Stimulated activated naive B cell treated with anti-CD40 and anti-IgM and Interleukin-4, amounts not matched to agents 10 μg/mL and 1 μg/mL and 100 μg/mL, for 72 hours (primary cell): ENCODE results near the gene F7.
"Not testable (repeated sequence)": the region's sequence is repeated elsewhere in the genome, so short reads cannot be mapped to it uniquely, and the experiment has no call there.

Experiments used
- ATAC-seq, 2 donors: fragments of 150-1000 bp; cut with Tn5 transposase; replicated peaks; 2 replicates each; pipeline ENCODE4 v1.10.0; 2021; ENCODE audit warnings: moderate library complexity in 1 of 2
- DNase-seq: peaks from one replicate; pipeline ENCODE4 v3.0.0; 2021
- H3K27ac Mint-ChIP-seq: one replicate; pipeline ENCODE4 v1.8.0; 2022; ENCODE audit warnings: mild to moderate bottlenecking, mixed read lengths
- H3K27me3 Mint-ChIP-seq, 2 donors: one replicate each; pipeline ENCODE4 v1.8.0; 2022; ENCODE audit warnings: mixed read lengths in 2 of 2
- H3K36me3 Mint-ChIP-seq, 2 donors: one replicate each; pipeline ENCODE4 v1.8.0; 2022; ENCODE audit warnings: mixed read lengths in 2 of 2, mild to moderate bottlenecking in 1 of 2
- H3K4me1 Mint-ChIP-seq, 2 donors: one replicate each; pipeline ENCODE4 v1.8.0; 2022; ENCODE audit warnings: mixed read lengths in 2 of 2, mild to moderate bottlenecking in 1 of 2
- H3K4me3 Mint-ChIP-seq, 2 donors: one replicate each; pipeline ENCODE4 v1.8.0; 2022; ENCODE audit warnings: mild to moderate bottlenecking in 2 of 2, mixed read lengths in 2 of 2, moderate library complexity in 1 of 2
- H3K9me3 Mint-ChIP-seq, 2 donors: one replicate each; pipeline ENCODE4 v1.8.0; 2022; ENCODE audit warnings: mixed read lengths in 2 of 2, mild to moderate bottlenecking in 1 of 2

F7 gene

DNA sequence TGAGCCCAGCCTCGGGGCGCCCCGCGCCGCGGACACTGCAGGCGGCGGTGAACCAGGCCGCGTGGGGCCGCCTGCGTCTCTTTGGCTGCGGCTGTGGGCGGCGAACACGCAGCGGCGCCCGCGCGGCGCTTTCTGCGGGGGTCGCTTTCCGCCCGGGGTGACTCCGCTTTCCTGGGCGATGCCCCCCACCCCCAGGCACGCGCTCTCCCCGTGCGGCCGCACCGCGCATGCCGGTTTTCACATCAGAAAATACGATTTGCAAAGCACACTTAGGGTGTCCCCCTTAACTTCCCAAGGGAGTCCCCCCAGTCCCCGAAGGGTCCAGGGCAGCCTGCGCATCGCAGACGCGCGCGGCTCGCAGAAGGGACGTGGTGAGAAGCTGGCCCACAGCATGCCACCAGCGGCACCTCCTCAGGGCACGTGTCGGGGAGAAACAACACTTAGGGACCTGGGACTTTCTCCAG lies 5.3 kb downstream of the F7 start:
- Mint-ChIP-seq H3K4me1 (peaks cover 0 to 4% of the 10 kb centered on the region in 2 donors), H3K4me3 (peak overlapping the region; percentile 41 to 65), H3K27ac (no peak overlapping the region), H3K27me3 (peaks cover 13 to 34% of the 10 kb centered on the region in 2 donors), H3K9me3 (no peaks in the 10 kb centered on the region), H3K36me3 (no peaks in the 10 kb centered on the region)
- ATAC-seq, result no peak
- DNase-seq, result no peak

DNA sequence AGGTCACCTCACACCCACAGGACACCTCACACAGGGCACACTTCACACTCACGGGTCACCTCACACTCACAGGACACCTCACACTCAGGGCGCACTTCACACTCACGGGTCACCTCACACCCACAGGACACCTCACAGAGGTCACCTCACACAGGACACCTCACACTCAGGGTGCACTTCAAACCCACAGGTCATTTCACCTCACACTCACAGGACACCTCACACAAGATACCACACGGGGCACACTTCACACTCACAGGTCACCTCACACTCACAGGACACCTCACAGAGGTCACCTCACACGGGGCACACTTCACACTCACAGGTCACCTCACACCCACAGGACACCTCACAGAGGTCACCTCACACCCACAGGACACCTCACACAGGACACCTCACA lies 6.2 kb downstream of the F7 start:
- ATAC-seq, H3K27ac Mint-ChIP-seq, DNase-seq, H3K4me1 Mint-ChIP-seq, H3K9me3 Mint-ChIP-seq, H3K36me3 Mint-ChIP-seq, H3K4me3 Mint-ChIP-seq: not testable (repeated sequence)
- H3K27me3 Mint-ChIP-seq, result peaks cover 11 to 32% of the 10 kb centered on the region in 2 donors

DNA sequence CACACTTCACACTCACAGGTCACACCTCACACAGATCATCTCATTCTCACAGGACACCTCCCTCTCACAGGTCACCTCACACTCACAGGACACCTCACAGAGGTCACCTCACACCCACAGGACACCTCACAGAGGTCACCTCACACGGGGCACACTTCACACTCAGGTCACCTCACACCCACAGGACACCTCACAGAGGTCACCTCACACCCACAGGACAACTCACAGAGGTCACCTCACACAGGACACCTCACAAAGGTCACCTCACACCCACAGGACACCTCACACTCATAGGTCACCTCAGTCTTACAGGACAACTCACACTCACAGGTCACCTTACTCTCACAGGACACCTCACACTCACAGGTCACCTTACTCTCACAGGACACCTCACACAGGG lies 6.9 kb downstream of the F7 start:
- H3K27ac Mint-ChIP-seq, ATAC-seq, H3K36me3 Mint-ChIP-seq, H3K4me3 Mint-ChIP-seq, H3K4me1 Mint-ChIP-seq, H3K9me3 Mint-ChIP-seq, DNase-seq: not testable (repeated sequence)
- peaks cover 8 to 27% of the 10 kb centered on the region in 2 donors for H3K27me3 Mint-ChIP-seq

DNA sequence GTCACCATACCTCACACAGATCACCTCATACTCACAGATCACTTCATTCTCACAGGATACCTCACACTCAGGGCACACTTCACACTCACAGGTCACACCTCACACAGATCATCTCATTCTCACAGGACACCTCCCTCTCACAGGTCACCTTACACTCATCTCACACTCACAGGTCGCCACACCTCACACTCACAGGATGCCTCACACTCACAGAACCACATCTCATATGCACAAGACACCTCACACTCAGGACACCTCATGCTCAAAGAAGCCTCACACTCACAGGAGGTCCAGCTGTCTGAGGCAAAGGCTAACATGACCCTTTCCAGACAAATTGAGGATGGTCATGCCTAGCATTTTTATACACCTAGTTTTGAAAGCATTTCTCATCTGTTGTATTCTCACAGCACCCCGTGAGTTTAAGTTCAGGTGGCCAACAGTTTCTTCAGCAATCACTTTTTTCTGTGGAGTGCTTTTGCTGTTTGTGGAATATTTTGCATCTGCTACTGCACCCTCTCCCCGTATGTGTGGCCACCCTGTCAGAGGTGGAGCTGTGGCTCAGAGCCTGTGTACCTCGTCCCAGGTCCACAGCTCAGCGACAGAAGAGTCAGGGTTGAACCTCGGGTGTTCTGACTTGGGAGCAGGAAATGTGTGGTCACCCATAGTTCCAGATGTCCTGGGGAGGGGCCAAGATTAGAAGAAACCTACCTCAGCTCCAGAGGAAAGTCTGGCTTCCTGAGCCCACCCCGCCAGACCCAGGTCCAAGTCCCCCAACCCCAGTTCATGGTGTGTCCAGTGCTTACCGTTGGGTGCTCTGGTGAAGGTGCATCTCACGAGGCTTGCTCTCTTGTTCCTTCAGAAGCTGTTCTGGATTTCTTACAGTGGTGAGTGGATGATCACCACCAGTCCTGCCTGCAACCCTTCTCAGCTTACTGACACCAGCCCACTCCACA lies 7.6 kb downstream of the F7 start:
- Mint-ChIP-seq H3K27me3 (peaks cover 8 to 27% of the 10 kb centered on the region in 2 donors), H3K4me1 (peaks cover 0 to 4% of the 10 kb centered on the region in 2 donors), H3K9me3 (no peaks in the 10 kb centered on the region), H3K4me3 (no peak overlapping the region), H3K36me3 (no peaks in the 10 kb centered on the region), H3K27ac (no peak overlapping the region)
- no peak for DNase-seq
- ATAC-seq, result no peak

DNA sequence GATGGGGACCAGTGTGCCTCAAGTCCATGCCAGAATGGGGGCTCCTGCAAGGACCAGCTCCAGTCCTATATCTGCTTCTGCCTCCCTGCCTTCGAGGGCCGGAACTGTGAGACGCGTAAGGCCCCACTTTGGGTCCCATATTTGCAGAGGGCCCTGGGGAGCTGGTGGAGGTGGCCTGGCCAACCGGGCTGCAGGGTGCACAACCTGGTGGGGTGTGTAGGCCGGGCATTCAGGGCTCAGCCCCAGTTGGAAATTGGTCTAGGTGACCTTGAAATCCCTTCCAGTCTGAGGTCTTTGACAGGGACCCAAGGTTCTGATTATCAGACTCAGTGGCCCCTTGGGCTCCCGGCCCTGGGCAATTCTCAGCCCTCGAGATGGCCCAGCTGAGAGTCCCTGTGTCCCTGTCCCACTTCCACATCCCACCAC lies 8.3 kb downstream of the F7 start:
- Mint-ChIP-seq H3K4me1 (peaks cover 0 to 4% of the 10 kb centered on the region in 2 donors), H3K36me3 (no peaks in the 10 kb centered on the region), H3K4me3 (no peak overlapping the region), H3K27me3 (peaks cover 8 to 27% of the 10 kb centered on the region in 2 donors), H3K27ac (no peak overlapping the region), H3K9me3 (no peaks in the 10 kb centered on the region)
- no peak for DNase-seq
- no peak for ATAC-seq

DNA sequence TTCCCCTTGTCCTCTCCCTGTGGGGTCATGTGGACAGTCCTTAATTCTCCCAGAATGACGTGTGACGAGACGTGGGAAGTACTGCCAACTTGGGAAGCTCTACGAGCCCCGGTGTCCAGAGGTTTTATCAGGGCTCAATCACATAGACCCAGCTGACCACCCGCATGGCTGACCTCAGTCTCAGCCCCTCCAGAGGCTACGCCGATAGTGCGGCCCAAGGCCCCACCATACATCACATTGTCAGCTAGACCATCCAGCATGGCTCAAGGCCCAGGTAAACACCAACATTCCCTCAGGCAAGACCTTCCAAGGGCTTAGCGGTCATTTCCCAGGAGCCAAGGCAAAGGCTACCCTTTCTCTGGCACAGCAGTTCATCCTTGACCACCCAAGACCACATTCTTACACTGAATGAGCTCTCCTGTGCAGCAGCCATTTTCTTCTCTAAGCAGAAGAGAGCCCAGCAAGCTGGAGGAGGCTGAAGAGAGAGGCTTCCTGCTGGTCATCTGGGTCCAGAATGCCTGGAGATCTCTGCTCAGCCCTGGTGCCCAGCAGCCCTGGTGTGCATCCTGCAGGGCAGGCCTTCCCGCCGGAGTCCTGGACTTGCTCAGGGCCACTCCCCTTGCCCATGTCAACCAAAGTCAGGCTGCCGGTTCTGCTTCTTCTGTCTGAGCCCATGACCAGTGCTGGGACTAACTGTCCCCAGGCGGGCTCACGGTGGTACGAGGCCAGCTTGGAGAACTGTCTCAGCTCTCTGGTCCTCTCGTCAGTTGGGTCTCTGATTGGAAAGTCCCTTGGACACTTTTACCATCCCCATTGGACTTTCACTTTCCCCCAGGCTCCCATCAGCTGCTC lies 9.1 kb downstream of the F7 start:
- Mint-ChIP-seq H3K27ac (no peak overlapping the region), H3K27me3 (peaks cover 4 to 21% of the 10 kb centered on the region in 2 donors), H3K9me3 (no peaks in the 10 kb centered on the region), H3K36me3 (no peaks in the 10 kb centered on the region), H3K4me3 (no peak overlapping the region), H3K4me1 (peaks cover 0 to 4% of the 10 kb centered on the region in 2 donors)
- ATAC-seq (no peak), DNase-seq (no peak)

DNA sequence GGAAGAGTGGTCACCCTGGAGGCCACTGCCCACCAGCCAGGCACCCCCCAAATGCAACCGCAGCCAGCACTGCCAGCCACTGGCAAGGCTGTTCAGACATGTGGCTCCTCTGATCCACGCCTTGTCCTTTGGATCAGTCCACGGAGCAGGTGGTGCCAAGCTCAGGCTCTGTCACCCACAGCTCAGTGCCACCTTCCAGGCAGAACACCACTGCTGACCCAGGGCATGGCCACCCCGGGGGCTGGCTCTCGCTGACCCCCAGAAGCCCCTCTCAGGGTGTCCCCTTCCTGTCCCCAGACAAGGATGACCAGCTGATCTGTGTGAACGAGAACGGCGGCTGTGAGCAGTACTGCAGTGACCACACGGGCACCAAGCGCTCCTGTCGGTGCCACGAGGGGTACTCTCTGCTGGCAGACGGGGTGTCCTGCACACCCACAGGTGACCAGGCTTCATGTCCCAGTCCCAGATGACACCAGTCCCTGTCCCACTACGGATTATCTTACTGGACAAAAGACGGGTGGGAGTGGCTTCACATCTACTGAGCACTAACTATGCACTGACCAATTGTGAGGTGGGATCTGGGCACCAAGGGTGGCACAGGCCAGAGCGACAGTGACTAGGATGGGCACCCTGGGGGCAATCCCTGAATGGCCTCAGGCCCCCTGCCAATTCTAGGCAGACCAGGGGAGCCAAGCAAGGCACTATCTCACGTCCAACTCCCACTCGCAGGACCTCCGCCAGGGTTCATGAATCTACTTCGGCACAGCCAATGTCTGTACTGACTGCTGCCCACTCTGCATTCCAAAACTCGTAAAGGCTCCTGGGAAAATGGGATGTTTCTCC lies 10.0 kb downstream of the F7 start:
- Mint-ChIP-seq H3K36me3 (no peaks in the 10 kb centered on the region), H3K27me3 (peaks cover 4 to 17% of the 10 kb centered on the region in 2 donors), H3K27ac (no peak overlapping the region), H3K9me3 (no peaks in the 10 kb centered on the region), H3K4me3 (no peak overlapping the region), H3K4me1 (peaks cover 0 to 4% of the 10 kb centered on the region in 2 donors)
- DNase-seq (no peak), ATAC-seq (no peak)

DNA sequence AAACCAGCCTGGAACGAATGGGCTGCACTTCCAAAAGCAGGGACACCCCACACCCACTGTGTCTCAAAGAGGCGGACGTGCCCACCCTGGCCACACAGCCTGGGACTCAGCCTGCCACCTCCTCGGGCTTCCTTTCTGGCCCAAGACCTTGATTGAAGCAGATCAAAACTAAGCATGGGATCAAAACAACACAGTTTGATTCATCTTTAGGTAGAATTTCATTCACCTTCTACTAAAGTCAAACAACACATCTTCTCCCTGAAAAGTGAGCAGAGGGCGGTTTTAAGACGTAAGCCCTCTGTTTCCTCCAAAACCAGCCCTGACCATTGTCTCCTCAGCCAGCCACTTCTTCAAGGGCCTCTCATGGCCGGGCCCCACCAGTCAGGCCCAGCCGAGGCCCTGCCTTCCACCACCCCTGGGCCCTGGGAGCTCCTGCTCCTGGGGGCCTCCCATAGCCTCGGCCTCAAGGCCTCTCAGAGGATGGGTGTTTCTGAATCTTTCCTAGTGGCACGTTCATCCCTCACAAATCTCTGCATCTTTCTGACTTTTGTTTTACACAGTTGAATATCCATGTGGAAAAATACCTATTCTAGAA lies 10.7 kb downstream of the F7 start:
- Mint-ChIP-seq H3K27ac (no peak overlapping the region), H3K4me1 (no peaks in the 10 kb centered on the region), H3K4me3 (no peak overlapping the region), H3K36me3 (no peaks in the 10 kb centered on the region), H3K27me3 (peaks cover 4 to 10% of the 10 kb centered on the region in 2 donors), H3K9me3 (no peaks in the 10 kb centered on the region)
- no peak for DNase-seq
- no peak for ATAC-seq

DNA sequence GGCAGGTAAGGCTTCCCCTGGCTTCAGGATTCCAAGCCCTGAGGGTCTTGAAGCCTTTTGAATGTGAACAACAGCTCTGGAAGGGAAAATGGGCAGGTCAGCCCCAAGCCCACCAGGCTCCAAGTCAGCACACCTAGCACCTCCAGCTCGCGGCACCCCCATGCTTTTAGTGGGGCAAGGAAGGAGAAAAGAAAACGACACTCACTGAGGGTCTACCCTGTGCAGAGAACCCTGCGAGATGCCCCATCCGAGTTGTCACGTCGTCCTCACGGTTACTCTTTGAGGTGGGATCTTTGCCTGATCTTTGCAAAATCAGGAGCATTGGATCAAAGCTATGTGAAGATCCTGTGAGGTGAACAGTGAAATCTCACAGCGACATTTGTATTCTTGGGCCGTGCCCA lies 11.3 kb downstream of the F7 start:
- H3K9me3 Mint-ChIP-seq, result no peaks in the 10 kb centered on the region
- DNase-seq (no peak), ATAC-seq (no peak)
- no peak overlapping the region for H3K27ac Mint-ChIP-seq
- H3K4me1 Mint-ChIP-seq, result no peaks in the 10 kb centered on the region
- H3K27me3 Mint-ChIP-seq, result peaks cover 4 to 10% of the 10 kb centered on the region in 2 donors
- H3K4me3 Mint-ChIP-seq, result no peak overlapping the region
- H3K36me3 Mint-ChIP-seq, result no peaks in the 10 kb centered on the region

DNA sequence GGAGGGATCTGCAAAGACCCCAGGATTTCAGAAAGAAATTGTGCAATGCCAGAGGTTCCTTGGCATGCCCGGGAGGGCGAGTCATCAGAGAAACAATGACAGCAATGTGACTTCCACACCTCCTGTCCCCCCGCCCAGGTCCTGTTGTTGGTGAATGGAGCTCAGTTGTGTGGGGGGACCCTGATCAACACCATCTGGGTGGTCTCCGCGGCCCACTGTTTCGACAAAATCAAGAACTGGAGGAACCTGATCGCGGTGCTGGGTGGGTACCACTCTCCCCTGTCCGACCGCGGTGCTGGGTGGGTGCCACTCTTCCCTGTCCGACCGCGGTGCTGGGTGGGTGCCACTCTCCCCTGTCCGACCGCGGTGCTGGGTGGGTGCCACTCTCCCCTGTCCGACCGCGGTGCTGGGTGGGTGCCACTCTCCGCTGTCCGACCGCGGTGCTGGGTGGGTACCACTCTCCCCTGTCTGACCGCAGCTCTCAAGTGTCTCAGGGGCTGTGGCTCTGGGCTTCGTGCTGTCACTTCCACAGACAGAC lies 11.8 kb downstream of the F7 start:
- ATAC-seq (no peak), DNase-seq (no peak)
- H3K9me3 Mint-ChIP-seq, result no peaks in the 10 kb centered on the region
- H3K4me1 Mint-ChIP-seq, result no peaks in the 10 kb centered on the region
- no peaks in the 10 kb centered on the region for H3K36me3 Mint-ChIP-seq
- H3K4me3 Mint-ChIP-seq, result no peak overlapping the region
- no peak overlapping the region for H3K27ac Mint-ChIP-seq
- peaks cover 4 to 10% of the 10 kb centered on the region in 2 donors for H3K27me3 Mint-ChIP-seq

DNA sequence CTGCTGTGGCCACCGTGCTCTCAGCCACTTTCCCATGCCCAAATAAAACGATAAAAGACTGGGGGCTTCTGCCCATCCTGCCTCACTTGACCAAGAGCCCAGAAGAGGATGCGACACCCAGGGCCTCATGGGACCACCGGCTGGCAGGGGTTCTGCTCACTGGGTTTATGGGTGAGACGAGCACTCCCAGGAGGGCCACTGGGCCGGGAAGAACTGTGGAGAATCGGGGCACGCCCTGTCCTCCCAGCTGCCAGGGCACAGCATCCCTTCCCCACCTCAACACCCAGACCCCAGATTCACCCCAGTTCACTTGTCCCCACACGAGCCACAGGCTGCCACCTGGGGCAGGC lies 12.3 kb downstream of the F7 start:
- ATAC-seq (no peak), DNase-seq (no peak)
- Mint-ChIP-seq H3K27me3 (peaks cover 7 to 10% of the 10 kb centered on the region in 2 donors), H3K9me3 (no peaks in the 10 kb centered on the region), H3K4me3 (no peak overlapping the region), H3K36me3 (no peaks in the 10 kb centered on the region), H3K4me1 (no peaks in the 10 kb centered on the region), H3K27ac (no peak overlapping the region)

DNA sequence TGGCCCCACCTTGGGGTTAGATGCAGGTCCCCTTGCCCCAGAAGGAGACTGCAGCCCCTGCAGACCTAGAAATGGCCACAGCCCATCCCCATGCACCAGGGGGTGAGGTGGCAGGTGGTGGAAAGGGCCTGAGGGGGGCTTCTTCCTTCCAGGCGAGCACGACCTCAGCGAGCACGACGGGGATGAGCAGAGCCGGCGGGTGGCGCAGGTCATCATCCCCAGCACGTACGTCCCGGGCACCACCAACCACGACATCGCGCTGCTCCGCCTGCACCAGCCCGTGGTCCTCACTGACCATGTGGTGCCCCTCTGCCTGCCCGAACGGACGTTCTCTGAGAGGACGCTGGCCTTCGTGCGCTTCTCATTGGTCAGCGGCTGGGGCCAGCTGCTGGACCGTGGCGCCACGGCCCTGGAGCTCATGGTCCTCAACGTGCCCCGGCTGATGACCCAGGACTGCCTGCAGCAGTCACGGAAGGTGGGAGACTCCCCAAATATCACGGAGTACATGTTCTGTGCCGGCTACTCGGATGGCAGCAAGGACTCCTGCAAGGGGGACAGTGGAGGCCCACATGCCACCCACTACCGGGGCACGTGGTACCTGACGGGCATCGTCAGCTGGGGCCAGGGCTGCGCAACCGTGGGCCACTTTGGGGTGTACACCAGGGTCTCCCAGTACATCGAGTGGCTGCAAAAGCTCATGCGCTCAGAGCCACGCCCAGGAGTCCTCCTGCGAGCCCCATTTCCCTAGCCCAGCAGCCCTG lies 12.8 kb downstream of the F7 start:
- no peak for DNase-seq
- no peaks in the 10 kb centered on the region for H3K4me1 Mint-ChIP-seq
- no peak overlapping the region for H3K4me3 Mint-ChIP-seq
- H3K9me3 Mint-ChIP-seq, result no peaks in the 10 kb centered on the region
- no peaks in the 10 kb centered on the region for H3K36me3 Mint-ChIP-seq
- no peak overlapping the region for H3K27ac Mint-ChIP-seq
- no peak for ATAC-seq
- peaks cover 10 to 11% of the 10 kb centered on the region in 2 donors for H3K27me3 Mint-ChIP-seq
